ENCODE measurements around the gene SIX1.
A peak's percentile ranks its signal among the peaks of the same experiment; 100 is the strongest.

Gene SIX1

DNA sequence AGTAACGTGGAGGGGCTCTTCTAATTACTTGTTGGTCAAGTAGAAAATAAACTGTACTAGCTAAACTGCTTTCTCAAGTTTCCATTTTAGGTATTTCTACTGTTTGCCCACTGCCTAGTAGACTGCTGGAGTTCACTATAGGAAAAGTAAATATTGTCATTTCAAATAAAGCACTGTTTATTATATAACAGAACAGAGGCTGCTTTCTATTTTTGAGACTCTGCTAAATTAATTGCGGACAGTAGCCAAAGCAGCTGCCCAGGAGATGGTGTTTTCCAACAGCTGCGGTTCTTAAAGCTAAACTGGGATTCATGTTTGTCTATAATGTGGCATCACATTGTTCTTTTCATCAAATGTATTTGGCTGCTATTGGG lies 15.9 kb upstream of the SIX1 start:
- DNase-seq (ENCODE audit: insufficient read length), result no peak
- TF ChIP-seq TAF1 (IDR thresholded peaks at IDR 0.05; ENCODE audit: borderline replicate concordance, low read depth, low read length) (no peak), POLR2A (IDR thresholded peaks at IDR 0.05; ENCODE audit: low read depth, low read length) (no peak)
- no peak for FAIRE-seq

DNA sequence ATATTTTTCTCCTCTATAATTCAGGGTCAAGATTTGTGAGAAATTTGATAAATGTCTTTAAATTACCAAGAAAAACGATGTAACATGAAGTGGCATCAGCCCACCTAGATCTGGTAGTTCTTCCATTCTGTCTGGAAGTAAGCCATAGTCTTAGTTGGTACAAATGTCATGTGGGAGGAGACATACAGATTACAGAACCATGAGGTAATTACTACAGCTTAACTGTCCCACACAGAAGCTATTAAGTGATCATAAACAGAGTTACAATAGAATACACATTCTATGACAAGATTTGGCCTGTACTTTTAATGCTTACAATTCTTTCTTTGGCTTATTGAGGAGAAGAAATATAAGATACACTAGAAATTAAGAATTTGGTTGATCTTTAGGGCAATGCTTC lies 13.7 kb upstream of the SIX1 start:
- no peak for DNase-seq (ENCODE audit: insufficient read length)
- FAIRE-seq, result no peak
- TF ChIP-seq POLR2AphosphoS5 (IDR thresholded peaks at IDR 0.05; ENCODE audit: low read depth, low read length), result no peak
- no peak for TF ChIP-seq POLR2A (IDR thresholded peaks at IDR 0.05; ENCODE audit: low read depth, low read length)
- TF ChIP-seq TAF1 (IDR thresholded peaks at IDR 0.05; ENCODE audit: borderline replicate concordance, low read depth, low read length), result no peak

GRCh38 chr14:60661721-60662120 lies 12.4 kb upstream of the SIX1 start:
- DNase-seq (ENCODE audit: insufficient read length) (no peak), FAIRE-seq (no peak)
- TF ChIP-seq TAF1 (IDR thresholded peaks at IDR 0.05; ENCODE audit: borderline replicate concordance, low read depth, low read length) (no peak), POLR2AphosphoS5 (IDR thresholded peaks at IDR 0.05; ENCODE audit: low read depth, low read length) (no peak), POLR2A (IDR thresholded peaks at IDR 0.05; ENCODE audit: low read depth, low read length) (no peak)

DNA sequence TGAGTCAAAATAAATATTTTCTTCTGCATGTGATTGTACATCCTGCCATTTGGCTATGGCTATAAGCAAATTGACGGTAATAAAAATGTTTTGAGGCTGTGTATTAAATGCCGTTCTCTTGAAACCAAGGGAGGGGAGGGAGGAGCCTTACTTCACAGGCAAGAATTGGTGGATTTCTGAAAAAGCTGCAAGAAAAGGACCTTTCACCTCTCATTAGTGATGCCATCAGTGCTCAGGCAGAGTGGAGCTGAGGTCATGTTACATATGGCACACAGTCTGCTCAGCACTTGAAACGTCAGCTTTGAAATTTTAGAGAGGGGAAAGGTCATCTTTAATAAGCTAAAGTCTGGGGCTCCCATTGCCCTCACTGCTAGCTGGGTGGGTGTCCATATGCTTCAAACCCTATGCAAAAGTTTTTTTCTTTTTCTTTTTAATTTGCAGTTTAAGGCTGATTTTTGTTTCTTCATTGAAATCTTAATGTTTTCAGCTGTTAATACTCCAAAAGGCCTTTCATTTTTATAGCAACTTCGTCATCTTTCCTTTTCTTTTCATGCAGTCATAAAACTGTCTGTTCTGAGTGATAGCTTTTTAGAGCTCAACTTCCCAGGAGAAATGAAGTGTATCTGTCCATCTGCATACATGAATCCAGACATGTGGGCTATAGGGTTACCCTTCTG lies 9.8 kb upstream of the SIX1 start:
- FAIRE-seq (no peak), DNase-seq (ENCODE audit: insufficient read length) (no peak)
- TF ChIP-seq TAF1 (IDR thresholded peaks at IDR 0.05; ENCODE audit: borderline replicate concordance, low read depth, low read length) (no peak), POLR2AphosphoS5 (IDR thresholded peaks at IDR 0.05; ENCODE audit: low read depth, low read length) (no peak), POLR2A (IDR thresholded peaks at IDR 0.05; ENCODE audit: low read depth, low read length) (no peak)

GRCh38 chr14:60658211-60658690 lies 9.0 kb upstream of the SIX1 start:
- TF ChIP-seq TAF1 (IDR thresholded peaks at IDR 0.05; ENCODE audit: borderline replicate concordance, low read depth, low read length) (no peak), POLR2AphosphoS5 (IDR thresholded peaks at IDR 0.05; ENCODE audit: low read depth, low read length) (no peak), POLR2A (IDR thresholded peaks at IDR 0.05; ENCODE audit: low read depth, low read length) (no peak)
- no peak for DNase-seq (ENCODE audit: insufficient read length)
- peak; percentile 62 for FAIRE-seq

GRCh38 chr14:60657456-60658210 lies 8.4 kb upstream of the SIX1 start:
- TF ChIP-seq POLR2AphosphoS5 (IDR thresholded peaks at IDR 0.05; ENCODE audit: low read depth, low read length), result no peak
- no peak for TF ChIP-seq TAF1 (IDR thresholded peaks at IDR 0.05; ENCODE audit: borderline replicate concordance, low read depth, low read length)
- no peak for TF ChIP-seq POLR2A (IDR thresholded peaks at IDR 0.05; ENCODE audit: low read depth, low read length)
- no peak for FAIRE-seq
- no peak for DNase-seq (ENCODE audit: insufficient read length)

DNA sequence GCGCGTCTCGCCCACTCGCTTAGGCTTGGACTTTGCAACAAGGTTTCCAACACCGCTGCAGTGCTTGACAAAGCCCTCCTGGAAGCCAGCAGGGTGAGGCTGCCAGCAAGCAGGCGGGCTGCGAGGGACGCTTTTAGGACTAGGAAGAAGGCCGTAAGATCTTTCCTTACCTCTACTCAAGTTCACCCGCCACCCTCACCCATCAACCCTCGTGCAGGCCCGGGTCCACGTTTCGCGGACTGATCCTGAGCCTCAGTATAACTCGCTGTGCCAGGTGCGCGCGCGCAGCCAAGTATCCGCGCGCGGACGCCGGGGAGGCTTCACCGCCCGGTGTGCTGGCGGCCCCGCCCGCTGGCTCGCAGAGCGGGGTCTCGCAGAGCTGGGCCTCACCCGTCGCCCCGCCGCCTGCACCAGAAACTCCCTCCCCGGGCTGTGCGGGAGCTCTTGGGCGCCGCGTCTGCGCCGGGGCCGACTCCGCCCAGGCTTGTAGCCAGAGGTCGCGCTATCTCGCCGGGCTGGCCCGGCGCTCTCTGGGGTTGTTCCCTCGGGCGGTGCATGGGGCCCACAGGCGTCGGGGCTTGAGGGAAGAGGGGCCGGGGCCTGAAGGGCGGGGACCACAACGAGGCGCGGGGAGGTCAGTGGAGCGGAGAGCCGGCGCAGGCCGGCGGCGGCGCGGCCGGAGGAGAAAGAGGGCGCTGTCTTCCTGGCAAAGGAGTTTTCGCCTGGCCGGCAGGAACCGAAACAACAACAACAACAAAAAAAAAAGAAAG lies 7.6 kb upstream of the SIX1 start:
- FAIRE-seq (peak; percentile 88), DNase-seq (ENCODE audit: insufficient read length) (peak; percentile 66)
- TF ChIP-seq POLR2A (IDR thresholded peaks at IDR 0.05; ENCODE audit: low read depth, low read length), result no peak
- TF ChIP-seq TAF1 (IDR thresholded peaks at IDR 0.05; ENCODE audit: borderline replicate concordance, low read depth, low read length), result no peak
- TF ChIP-seq POLR2AphosphoS5 (IDR thresholded peaks at IDR 0.05; ENCODE audit: low read depth, low read length), result no peak

- FAIRE-seq (no peak), DNase-seq (ENCODE audit: insufficient read length) (no peak)
- TF ChIP-seq POLR2AphosphoS5 (IDR thresholded peaks at IDR 0.05; ENCODE audit: low read depth, low read length), result no peak
- no peak for TF ChIP-seq POLR2A (IDR thresholded peaks at IDR 0.05; ENCODE audit: low read depth, low read length)
- TF ChIP-seq TAF1 (IDR thresholded peaks at IDR 0.05; ENCODE audit: borderline replicate concordance, low read depth, low read length), result no peak
These were observed 6.8 kb upstream of the SIX1 start for GRCh38 chr14:60655898-60656685.

DNA sequence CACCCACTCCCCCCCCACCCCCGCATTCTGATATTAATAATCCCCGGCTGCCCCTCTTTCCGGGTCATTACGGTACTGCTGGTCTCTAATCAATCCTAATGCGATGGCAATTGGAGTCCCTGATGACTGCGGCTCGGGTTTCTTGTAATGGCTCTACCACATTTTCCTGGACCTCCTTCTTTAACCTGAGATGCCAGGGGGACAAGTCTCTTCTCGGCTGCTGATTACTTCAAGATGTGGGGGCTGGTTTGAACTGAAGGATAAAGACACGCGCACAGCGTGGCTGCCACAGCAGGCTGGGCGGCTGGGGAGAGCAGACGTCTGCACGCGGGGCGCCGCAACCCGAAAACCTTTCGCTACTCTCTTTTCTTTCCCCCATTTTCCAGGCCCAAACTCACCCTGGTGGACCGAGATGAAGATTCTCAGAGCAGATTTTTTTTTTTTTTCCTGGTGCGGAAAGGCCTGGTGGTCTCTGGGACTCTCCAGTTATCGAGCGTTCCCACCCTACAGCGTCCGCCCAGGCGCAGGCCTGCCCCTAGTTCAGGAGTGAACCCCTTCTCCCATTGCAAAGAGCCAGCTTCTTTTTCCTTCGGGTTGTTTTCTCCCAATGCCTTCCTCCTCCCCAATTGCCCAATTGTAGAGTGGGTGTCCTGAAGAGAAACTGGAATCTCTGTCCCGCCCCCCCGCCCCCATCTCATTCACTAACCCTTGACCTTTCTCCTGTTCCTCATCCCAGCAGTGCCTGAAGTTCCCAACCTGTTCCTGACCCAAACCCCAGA lies 6.0 kb upstream of the SIX1 start:
- TF ChIP-seq TAF1 (IDR thresholded peaks at IDR 0.05; ENCODE audit: borderline replicate concordance, low read depth, low read length), result no peak
- no peak for TF ChIP-seq POLR2AphosphoS5 (IDR thresholded peaks at IDR 0.05; ENCODE audit: low read depth, low read length)
- no peak for TF ChIP-seq POLR2A (IDR thresholded peaks at IDR 0.05; ENCODE audit: low read depth, low read length)
- FAIRE-seq (no peak), DNase-seq (ENCODE audit: insufficient read length) (no peak)

DNA sequence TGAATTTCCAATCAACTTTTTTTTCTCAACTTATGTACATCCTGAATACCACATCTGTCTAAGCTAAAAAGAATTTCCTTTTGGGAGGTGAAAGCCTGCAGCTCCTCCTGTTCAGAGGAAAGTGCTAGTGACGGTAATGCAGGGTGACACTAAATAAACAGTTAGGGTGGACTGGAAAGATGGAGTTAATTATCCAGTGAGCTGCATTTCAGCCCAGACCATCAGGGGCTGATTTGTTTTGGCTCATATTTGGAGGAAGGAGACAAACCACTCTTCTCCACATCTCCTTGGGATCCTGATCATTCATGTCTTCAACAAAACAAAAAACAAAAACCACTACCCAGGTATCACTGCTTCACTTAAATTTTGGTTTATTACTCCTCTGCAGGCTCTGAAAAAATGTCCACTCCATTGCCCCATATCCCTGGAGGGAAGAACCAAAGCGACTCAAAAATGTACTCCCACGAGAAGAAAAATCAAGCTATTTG lies 5.1 kb upstream of the SIX1 start:
- DNase-seq (ENCODE audit: insufficient read length) (no peak), FAIRE-seq (no peak)
- TF ChIP-seq POLR2A (IDR thresholded peaks at IDR 0.05; ENCODE audit: low read depth, low read length), result no peak
- TF ChIP-seq POLR2AphosphoS5 (IDR thresholded peaks at IDR 0.05; ENCODE audit: low read depth, low read length), result no peak
- no peak for TF ChIP-seq TAF1 (IDR thresholded peaks at IDR 0.05; ENCODE audit: borderline replicate concordance, low read depth, low read length)

All from GM12892 (cell line).